Endothelial cell of umbilical vein (primary cell): ENCODE results near the gene KANSL1L. TPM values are rescaled to one million over a fixed set of nuclear protein-coding genes. Genes with fewer than 3 reads are reported as not detected.
"Not testable (repeated sequence)": the region's sequence is repeated elsewhere in the genome, so short reads cannot be mapped to it uniquely, and the experiment has no call there.

ENCODE experiments used
- BruUV-seq: library from RNA; stranded (reverse); fragments of 400-500 nt; replicated peaks from 2 replicates; lab custom pipeline; 2021; lab: Mats Ljungman, UMichigan
- CTCF ChIA-PET: fragments of 300-600, 350-600 bp; sonication (Branson Sonifier 250); formaldehyde crosslinking; loops from one replicate; lab custom pipeline; 2021; ENCODE audit warnings: antibody characterized with exemption, inconsistent platforms; lab: Charles Lee
- POLR2A ChIA-PET: fragments of 300-600, 350-600 bp; sonication (Branson Sonifier 250); formaldehyde crosslinking; loops from one replicate; lab custom pipeline; 2021; ENCODE audit warnings: antibody characterized with exemption, inconsistent platforms; lab: Charles Lee
- DNase-seq: peaks from one replicate; pipeline ENCODE4 v3.0.0-alpha.2; 2011; ENCODE audit warnings: low read depth, low spot score
- FAIRE-seq: peaks from 2 replicates; lab custom pipeline; 2011; peaks lifted over from hg19 to GRCh38; lab: Jason Lieb, UNC
- H2AFZ ChIP-seq: 2 replicates; pipeline ENCODE4 v1.6.0; 2012; ENCODE audit warnings: low read depth, low read length, control low read depth, inconsistent platforms
- H3K27ac ChIP-seq: 2 replicates; pipeline ENCODE4 v1.5.1; 2011; ENCODE audit warnings: low read depth, mild to moderate bottlenecking, control low read depth, low read length, moderate library complexity; ENCODE audit not compliant: insufficient read depth
- H3K27me3 ChIP-seq, 2 experiments: 2 replicates each; pipeline versions ENCODE4 v1.6.0 to v1.6.1; 2011; ENCODE audit warnings: low read length in 2 of 2, mixed read lengths in 1 of 2; ENCODE audit not compliant: control insufficient read depth in 2 of 2, insufficient read depth in 2 of 2
- H3K36me3 ChIP-seq, 2 experiments: 2 replicates in 1 of 2; 3 replicates in 1 of 2; pipeline ENCODE4 v1.5.1; 2011; ENCODE audit warnings: low read length in 2 of 2, mild to moderate bottlenecking in 1 of 2, moderate library complexity in 1 of 2; ENCODE audit not compliant: control insufficient read depth in 2 of 2, insufficient read depth in 2 of 2; ENCODE audit errors: extremely low read depth in 1 of 2
- H3K4me1 ChIP-seq: 3 replicates; pipeline ENCODE4 v1.5.1; 2011; ENCODE audit warnings: mild to moderate bottlenecking, low read length; ENCODE audit not compliant: control insufficient read depth, insufficient read depth; ENCODE audit errors: extremely low read depth
- H3K4me2 ChIP-seq: 2 replicates; pipeline ENCODE4 v1.6.1; 2011; ENCODE audit warnings: low read length, control low read depth, mixed read lengths; ENCODE audit not compliant: insufficient read depth
- H3K4me3 ChIP-seq, 3 experiments: fragments of 200-600 bp in 1 of 3; sonication (generic), shearing (Covaris generic) in 1 of 3; replicated peaks in 1 of 3; 2 replicates each; pipeline ENCODE4 v1.5.1; 2011 to 2016; ENCODE audit warnings: control low read depth in 3 of 3, low read length in 3 of 3, mild to moderate bottlenecking in 2 of 3, inconsistent platforms in 1 of 3, low read depth in 1 of 3, moderate library complexity in 1 of 3; ENCODE audit not compliant: insufficient read depth in 1 of 3
- H3K79me2 ChIP-seq: 2 replicates; pipeline ENCODE4 v1.6.0; 2012; ENCODE audit warnings: low read length, inconsistent platforms; ENCODE audit not compliant: control insufficient read depth, insufficient read depth
- H3K9ac ChIP-seq: replicated peaks from 2 replicates; pipeline ENCODE3; 2011; ENCODE audit warnings: low read length, control low read depth; ENCODE audit not compliant: insufficient read depth; ENCODE audit errors: extremely low read depth
- H3K9me1 ChIP-seq: replicated peaks from 3 replicates; pipeline ENCODE4 v1.6.0; 2011; ENCODE audit warnings: mild to moderate bottlenecking, low read length; ENCODE audit not compliant: control insufficient read depth, insufficient read depth; ENCODE audit errors: extremely low read depth
- H3K9me3 ChIP-seq: replicated peaks from 2 replicates; pipeline ENCODE4 v1.5.1; 2012; ENCODE audit warnings: low read length, inconsistent platforms; ENCODE audit not compliant: control insufficient read depth, insufficient read depth
- H4K20me1 ChIP-seq: replicated peaks from 2 replicates; pipeline ENCODE3; 2011; ENCODE audit warnings: mild to moderate bottlenecking, low read length; ENCODE audit not compliant: control insufficient read depth, insufficient read depth; ENCODE audit errors: extremely low read depth
- EZH2 ChIP-seq: IDR thresholded peaks from 2 replicates; pipeline ENCODE4 v1.6.1; 2012; ENCODE audit warnings: borderline replicate concordance, low read depth, mild to moderate bottlenecking, moderate library complexity, low read length, inconsistent platforms; ENCODE audit not compliant: severe bottlenecking
- FOS ChIP-seq: IDR thresholded peaks from 2 replicates; pipeline ENCODE4 v1.6.1; 2011; ENCODE audit warnings: mild to moderate bottlenecking, low read length, moderate library complexity, borderline replicate concordance; ENCODE audit not compliant: insufficient read depth
- GATA2 ChIP-seq: IDR thresholded peaks from 2 replicates; pipeline ENCODE4 v1.7.0; 2011; ENCODE audit warnings: low read depth, mild to moderate bottlenecking, moderate library complexity, mixed read lengths, low read length; ENCODE audit not compliant: insufficient read length, insufficient read depth
- JUN ChIP-seq: IDR thresholded peaks from 2 replicates; pipeline ENCODE4 v1.6.1; 2011; ENCODE audit warnings: borderline replicate concordance, low read depth; ENCODE audit not compliant: insufficient read length, insufficient read depth
- MYC ChIP-seq: IDR thresholded peaks from one replicate; pipeline ENCODE4 v1.6.1; 2011; ENCODE audit warnings: mild to moderate bottlenecking, low read depth, low read length
- POLR2A ChIP-seq: IDR thresholded peaks from 2 replicates; pipeline ENCODE4 v1.6.1; 2012; ENCODE audit warnings: low read depth, mild to moderate bottlenecking, control low read depth, low read length
- POLR2AphosphoS5 ChIP-seq: IDR thresholded peaks from 2 replicates; pipeline ENCODE4 v1.6.1; 2012; ENCODE audit warnings: low read depth, mild to moderate bottlenecking, control low read depth, low read length, moderate library complexity; ENCODE audit not compliant: insufficient read depth
- dilution Hi-C: fragments of 300-500 bp; cut with MboI; formaldehyde crosslinking; loops from one replicate; pipeline ENCODE4 v1.15.0; 2019; ENCODE audit warnings: low sequenced_read_pairs; ENCODE audit not compliant: extremely low pct_ligation_motif_present
- intact Hi-C: fragments of 100-400 bp; cut with micrococcal nuclease; formaldehyde crosslinking; loops from one replicate; pipeline ENCODE4 v1.10.0; 2022
- polyA plus RNA-seq, 4 experiments: library from polyadenylated mRNA; depleted of rRNA in 3 of 4; stranded (reverse) in 3 of 4; unstranded in 1 of 4; fragments of >200 nt; gene quantifications; 2 replicates each; pipeline versions ENCODE4 v1.2.1 to v1.2.3, GENCODE V29; 2011 to 2012; ENCODE audit warnings: missing spikeins in 1 of 4
- total RNA-seq: library from RNA; stranded (reverse); gene quantifications from 2 replicates; pipeline ENCODE4 v1.2.3, GENCODE V29; 2021
- TF ChIP-seq, protein P1 (sequence below): IDR thresholded peaks from 2 replicates; pipeline ENCODE4 v1.6.1; 2011; ENCODE audit not compliant: insufficient read depth, insufficient read length
- TF ChIP-seq, protein P2 (sequence below), 2 donors: IDR thresholded peaks; 1 replicate in 1 of 2; 2 replicates in 1 of 2; pipeline ENCODE4 v1.5.1; 2011; ENCODE audit warnings: low read length in 2 of 2, mild to moderate bottlenecking in 2 of 2, moderate library complexity in 2 of 2, control low read depth in 1 of 2, inconsistent platforms in 1 of 2, low read depth in 1 of 2; ENCODE audit not compliant: insufficient read depth in 1 of 2; ENCODE audit errors: extremely low read depth in 1 of 2

Gene KANSL1L
- total and polyA plus RNA-seq, 2 donors (not counting 3 experiments of a cell fraction or from before 2014, with no cell fraction given): 4.3 to 14.0 TPM

DNA sequence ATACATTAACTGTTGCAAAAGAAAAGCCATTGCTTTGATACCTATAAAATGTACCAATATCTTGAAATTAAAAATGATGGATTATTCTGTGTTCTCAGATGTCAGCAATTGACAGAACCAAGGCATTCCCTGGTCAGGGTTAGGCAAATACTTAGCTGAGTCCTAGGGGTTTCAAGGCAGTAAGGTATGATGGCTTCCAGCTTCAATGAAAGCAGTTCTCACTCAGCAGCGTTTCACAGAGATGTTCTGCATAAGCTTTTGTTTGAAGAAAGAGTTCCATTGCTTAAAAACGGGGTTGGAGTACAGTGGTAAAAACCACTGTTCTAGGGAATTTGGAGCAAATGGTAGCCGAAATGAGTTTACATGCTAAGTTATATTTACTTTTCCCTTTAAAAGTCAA lies 17.0 kb upstream of the KANSL1L start:
- Histone ChIP-seq H3K9me3 (no peaks in the 10 kb centered on the region), H3K4me1 (no peaks in the 10 kb centered on the region), H3K79me2 (no peaks in the 10 kb centered on the region), H3K9ac (no peak overlapping the region), H3K4me3 (no peak overlapping the region), H3K27me3 (no peaks in the 10 kb centered on the region), H4K20me1 (no peaks in the 10 kb centered on the region), H2AFZ (no peak overlapping the region), H3K27ac (no peak overlapping the region), H3K4me2 (no peak overlapping the region), H3K9me1 (no peaks in the 10 kb centered on the region), H3K36me3 (no peaks in the 10 kb centered on the region)
- intact Hi-C loops (loop anchor here (10.0 kb wide), 1 partner anchor 473 kb away; no protein-coding TSS in a partner anchor), dilution Hi-C loops (no loop called here)
- DNase-seq (no peak), FAIRE-seq (no peak)
- CTCF ChIA-PET: interaction anchor here (1.5 to 3.8 kb wide), 3 partner anchors 10 to 211 kb away, joined by 3 to 26 read pairs (median 12); no protein-coding TSS in a partner anchor
- TF ChIP-seq FOS: no peak
- no peak for TF ChIP-seq GATA2
- no peak for TF ChIP-seq JUN
- TF ChIP-seq POLR2A: no peak
- no peak for TF ChIP-seq MYC
- TF ChIP-seq, protein P1, sequence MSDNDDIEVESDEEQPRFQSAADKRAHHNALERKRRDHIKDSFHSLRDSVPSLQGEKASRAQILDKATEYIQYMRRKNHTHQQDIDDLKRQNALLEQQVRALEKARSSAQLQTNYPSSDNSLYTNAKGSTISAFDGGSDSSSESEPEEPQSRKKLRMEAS: no peak
- no peak for TF ChIP-seq EZH2
- no peak for TF ChIP-seq POLR2AphosphoS5
- TF ChIP-seq, protein P2, sequence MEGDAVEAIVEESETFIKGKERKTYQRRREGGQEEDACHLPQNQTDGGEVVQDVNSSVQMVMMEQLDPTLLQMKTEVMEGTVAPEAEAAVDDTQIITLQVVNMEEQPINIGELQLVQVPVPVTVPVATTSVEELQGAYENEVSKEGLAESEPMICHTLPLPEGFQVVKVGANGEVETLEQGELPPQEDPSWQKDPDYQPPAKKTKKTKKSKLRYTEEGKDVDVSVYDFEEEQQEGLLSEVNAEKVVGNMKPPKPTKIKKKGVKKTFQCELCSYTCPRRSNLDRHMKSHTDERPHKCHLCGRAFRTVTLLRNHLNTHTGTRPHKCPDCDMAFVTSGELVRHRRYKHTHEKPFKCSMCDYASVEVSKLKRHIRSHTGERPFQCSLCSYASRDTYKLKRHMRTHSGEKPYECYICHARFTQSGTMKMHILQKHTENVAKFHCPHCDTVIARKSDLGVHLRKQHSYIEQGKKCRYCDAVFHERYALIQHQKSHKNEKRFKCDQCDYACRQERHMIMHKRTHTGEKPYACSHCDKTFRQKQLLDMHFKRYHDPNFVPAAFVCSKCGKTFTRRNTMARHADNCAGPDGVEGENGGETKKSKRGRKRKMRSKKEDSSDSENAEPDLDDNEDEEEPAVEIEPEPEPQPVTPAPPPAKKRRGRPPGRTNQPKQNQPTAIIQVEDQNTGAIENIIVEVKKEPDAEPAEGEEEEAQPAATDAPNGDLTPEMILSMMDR (IDR thresholded peaks at IDR 0.05; ENCODE audit: extremely low read depth in 1 of 2, insufficient read depth in 1 of 2, low read depth in 1 of 2, low read length in 2 of 2): no peak
- POLR2A ChIA-PET: no interaction called here
- BruUV-seq: no TSS peak

DNA sequence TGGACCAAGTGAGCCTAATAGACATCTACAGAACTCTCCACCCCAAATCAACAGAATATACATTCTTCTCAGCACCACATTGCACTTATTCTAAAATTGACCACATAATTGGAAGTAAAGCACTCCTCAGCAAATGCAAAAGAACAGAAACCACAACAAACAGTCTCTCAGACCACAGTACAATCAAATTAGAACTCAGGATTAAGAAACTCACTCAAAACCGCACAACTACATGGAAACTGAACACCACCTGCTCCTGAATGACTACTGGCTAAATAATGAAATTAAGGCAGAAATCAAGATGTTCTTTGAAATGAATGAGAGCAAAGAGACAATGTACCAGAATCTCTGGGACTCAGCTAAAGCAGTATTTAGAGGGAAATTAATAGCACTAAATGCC lies 12.7 kb upstream of the KANSL1L start:
- DNase-seq, H3K4me1 ChIP-seq, H3K9me1 ChIP-seq, H3K36me3 ChIP-seq, POLR2A ChIA-PET, H3K27me3 ChIP-seq, dilution Hi-C loops, H4K20me1 ChIP-seq, H3K79me2 ChIP-seq, BruUV-seq, FAIRE-seq, H3K27ac ChIP-seq, H3K9ac ChIP-seq, CTCF ChIA-PET, H3K4me3 ChIP-seq, H3K4me2 ChIP-seq, H2AFZ ChIP-seq, H3K9me3 ChIP-seq: not testable (repeated sequence)
- intact Hi-C loops: loop anchor here (10.0 kb wide), 1 partner anchor 469 kb away; no protein-coding TSS in a partner anchor
